Measurements from ENCODE around the gene PEDS1. TPM values are rescaled to one million over a fixed set of nuclear protein-coding genes. Genes with fewer than 3 reads are reported as not detected.

The PEDS1 gene
- total RNA-seq, 6 donors from 2014 or later: 30.4 to 59.3 (median 34.2) TPM

DNA sequence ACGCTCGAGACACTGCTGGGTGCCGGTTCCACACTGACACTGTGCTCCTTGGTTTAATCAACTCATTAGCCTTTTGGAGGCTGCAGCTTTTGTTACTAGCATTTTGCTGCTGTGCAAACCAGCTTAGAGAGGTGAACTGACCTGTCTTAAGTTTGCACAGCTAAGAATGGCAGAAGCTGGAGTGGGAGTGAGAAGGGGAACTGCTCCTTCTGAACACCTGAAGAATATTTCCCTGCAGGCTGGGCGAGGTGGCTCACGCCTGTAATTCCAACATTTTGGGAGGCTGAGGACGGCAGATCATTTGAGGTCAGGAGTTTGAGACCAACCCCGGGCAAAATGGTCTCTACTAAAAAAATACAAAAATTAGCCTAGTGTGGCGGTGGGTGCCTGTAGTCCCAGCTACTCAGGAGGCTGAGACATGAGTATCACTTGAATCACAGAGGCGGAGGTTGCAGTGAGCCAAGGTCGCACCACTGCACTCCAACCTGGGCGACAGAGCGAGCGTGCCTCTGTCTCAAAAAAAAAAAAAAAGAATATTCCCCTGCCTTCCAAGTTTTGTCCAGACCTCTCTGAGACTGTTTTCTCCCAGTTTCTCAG is 42.1 kb upstream of the PEDS1 start:
- Histone ChIP-seq H3K27ac (peak overlapping the region in 3 of 4 donors; percentile 98 to 100 (median 99)), H3K4me1 (peaks cover 20 to 28% (median 23%) of the 10 kb centered on the region in 4 donors), H3K9me3 (no peaks in the 10 kb centered on the region), H3K27me3 (no peaks in the 10 kb centered on the region), H3K4me3 (peak overlapping the region in 1 of 4 donors; percentile 94), H3K36me3 (peaks cover 0 to 48% (median 14%) of the 10 kb centered on the region in 4 donors)
- DNase-seq: no peak
- ATAC-seq (ENCODE audit: low FRiP score in 2 of 2): no peak
- WGBS, 2 donors: 80 to 82% methylated on average over 13 of the region's 13 CpGs
- TF ChIP-seq POLR2A (IDR thresholded peaks at IDR 0.05) (no peak), POLR2AphosphoS5 (IDR thresholded peaks at IDR 0.05) (no peak), EP300 (IDR thresholded peaks at IDR 0.05) (no peak)
- TF ChIP-seq, protein P1, sequence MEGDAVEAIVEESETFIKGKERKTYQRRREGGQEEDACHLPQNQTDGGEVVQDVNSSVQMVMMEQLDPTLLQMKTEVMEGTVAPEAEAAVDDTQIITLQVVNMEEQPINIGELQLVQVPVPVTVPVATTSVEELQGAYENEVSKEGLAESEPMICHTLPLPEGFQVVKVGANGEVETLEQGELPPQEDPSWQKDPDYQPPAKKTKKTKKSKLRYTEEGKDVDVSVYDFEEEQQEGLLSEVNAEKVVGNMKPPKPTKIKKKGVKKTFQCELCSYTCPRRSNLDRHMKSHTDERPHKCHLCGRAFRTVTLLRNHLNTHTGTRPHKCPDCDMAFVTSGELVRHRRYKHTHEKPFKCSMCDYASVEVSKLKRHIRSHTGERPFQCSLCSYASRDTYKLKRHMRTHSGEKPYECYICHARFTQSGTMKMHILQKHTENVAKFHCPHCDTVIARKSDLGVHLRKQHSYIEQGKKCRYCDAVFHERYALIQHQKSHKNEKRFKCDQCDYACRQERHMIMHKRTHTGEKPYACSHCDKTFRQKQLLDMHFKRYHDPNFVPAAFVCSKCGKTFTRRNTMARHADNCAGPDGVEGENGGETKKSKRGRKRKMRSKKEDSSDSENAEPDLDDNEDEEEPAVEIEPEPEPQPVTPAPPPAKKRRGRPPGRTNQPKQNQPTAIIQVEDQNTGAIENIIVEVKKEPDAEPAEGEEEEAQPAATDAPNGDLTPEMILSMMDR (IDR thresholded peaks at IDR 0.05): no peak

DNA sequence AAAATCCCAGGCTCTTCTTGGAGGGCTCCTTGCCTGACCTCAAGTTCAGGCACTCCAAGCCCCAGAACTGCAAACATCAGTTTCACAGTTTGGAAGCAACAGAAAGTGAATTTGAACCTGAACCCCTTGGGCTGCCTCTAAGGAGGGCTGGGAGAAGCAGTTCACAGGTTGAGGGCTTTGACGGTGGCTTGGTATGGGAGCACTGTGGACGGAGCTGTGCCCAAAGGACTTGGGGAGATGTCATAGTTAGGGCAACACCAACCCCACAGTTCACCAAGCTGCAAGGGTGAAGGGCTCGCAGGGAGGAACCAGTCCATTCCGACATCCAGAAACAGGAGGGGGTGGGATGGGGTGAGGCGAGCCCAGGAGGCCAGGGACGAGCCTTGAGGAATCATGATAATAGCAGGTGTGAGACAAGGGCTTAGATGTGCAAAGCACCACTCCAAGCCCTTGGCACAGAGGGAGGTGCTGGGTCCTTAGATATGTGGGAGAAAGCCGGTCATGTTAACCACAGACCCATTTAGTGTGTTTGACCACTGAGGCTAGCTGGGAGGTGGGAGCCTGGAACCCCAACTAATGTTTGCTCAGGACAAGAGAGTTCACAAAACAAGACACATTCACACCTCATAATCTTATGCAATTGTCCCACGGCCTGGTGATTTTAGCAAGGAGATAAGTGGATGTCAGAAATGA is 41.5 kb upstream of the PEDS1 start:
- Histone ChIP-seq H3K36me3 (peaks cover 0 to 48% (median 14%) of the 10 kb centered on the region in 4 donors), H3K27me3 (no peaks in the 10 kb centered on the region), H3K4me3 (peak overlapping the region in 3 of 4 donors; percentile 71 to 94 (median 80)), H3K9me3 (no peaks in the 10 kb centered on the region), H3K4me1 (peaks cover 22 to 31% (median 26%) of the 10 kb centered on the region in 4 donors), H3K27ac (peak overlapping the region; percentile 98 to 100 (median 100))
- ATAC-seq (ENCODE audit: low FRiP score in 2 of 2) (no peak), DNase-seq (peak in 1 of 2 donors; percentile 43)
- TF ChIP-seq, protein P1 (IDR thresholded peaks at IDR 0.05): no peak
- TF ChIP-seq POLR2AphosphoS5 (IDR thresholded peaks at IDR 0.05) (peak in 1 of 2 donors; percentile 63), POLR2A (IDR thresholded peaks at IDR 0.05) (peak in 1 of 4 donors; percentile 46), EP300 (IDR thresholded peaks at IDR 0.05) (no peak)
- WGBS, 2 donors: 69 to 73% methylated on average over 8 of the region's 8 CpGs

DNA sequence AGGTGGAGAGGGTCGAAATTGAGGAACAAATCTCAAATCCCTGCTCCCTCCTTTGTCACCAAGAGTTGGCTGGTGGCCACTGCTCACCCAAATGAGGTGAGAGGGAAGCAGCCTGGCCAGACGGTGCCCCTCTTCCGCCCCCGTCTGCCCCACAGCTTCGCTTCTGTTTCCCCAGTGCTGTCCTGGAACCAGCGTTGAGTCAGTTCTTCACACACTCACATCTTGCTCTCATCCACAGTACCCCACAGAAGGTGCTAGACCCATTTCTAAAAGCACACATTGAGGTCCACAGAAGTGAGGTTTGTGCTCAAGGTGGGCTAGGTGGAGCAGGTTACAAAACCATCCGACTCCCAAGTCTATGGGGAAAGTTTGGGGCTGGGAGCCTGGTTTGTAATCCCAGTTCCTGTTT is 40.9 kb upstream of the PEDS1 start:
- ATAC-seq (ENCODE audit: low FRiP score in 2 of 2) (no peak), DNase-seq (no peak)
- Histone ChIP-seq H3K27ac (peak overlapping the region; percentile 98 to 100 (median 100)), H3K4me3 (peak overlapping the region; percentile 60 to 94 (median 76)), H3K4me1 (peaks cover 25 to 36% (median 30%) of the 10 kb centered on the region in 4 donors), H3K36me3 (peaks cover 0 to 48% (median 14%) of the 10 kb centered on the region in 4 donors), H3K9me3 (no peaks in the 10 kb centered on the region), H3K27me3 (no peaks in the 10 kb centered on the region)
- peak; percentile 4 to 55 for TF ChIP-seq POLR2AphosphoS5 (IDR thresholded peaks at IDR 0.05)
- TF ChIP-seq, protein P1 (IDR thresholded peaks at IDR 0.05): no peak
- peak in 2 of 4 donors; percentile 6 to 14 for TF ChIP-seq POLR2A (IDR thresholded peaks at IDR 0.05)
- WGBS, 2 donors: 63 to 70% methylated on average over 7 of the region's 7 CpGs

DNA sequence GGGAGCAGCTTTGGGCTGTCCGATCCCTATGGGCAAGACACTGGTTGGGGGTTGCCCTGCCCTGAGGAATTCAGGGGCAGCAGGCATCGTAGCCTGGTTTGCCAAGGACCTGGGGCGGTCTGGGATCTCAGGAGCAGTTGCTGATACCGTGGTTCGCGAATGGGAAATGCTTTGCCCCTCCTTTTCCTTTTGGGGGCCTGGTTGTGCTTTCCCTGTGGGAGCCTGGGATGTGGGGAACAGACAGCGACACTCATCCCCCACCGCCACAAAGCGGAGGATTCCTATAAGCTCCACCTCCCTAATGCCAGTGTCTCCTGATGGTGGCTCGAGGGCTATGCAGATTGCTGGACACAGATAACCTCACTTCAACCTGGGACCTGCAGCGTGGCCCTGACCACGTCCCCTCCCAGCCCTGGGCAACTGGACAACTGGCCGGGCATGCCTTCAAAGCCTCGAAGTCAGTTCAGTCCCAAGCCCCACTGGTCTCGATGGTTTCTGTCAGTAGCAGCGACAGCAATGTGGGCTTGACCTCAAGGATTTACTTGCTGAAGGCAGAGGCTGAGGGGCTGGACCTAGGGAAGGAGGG is 40.4 kb upstream of the PEDS1 start:
- DNase-seq: peak in 1 of 2 donors; percentile 46
- H3K4me3 ChIP-seq: peak overlapping the region; percentile 60 to 94 (median 76)
- no peak for ATAC-seq (ENCODE audit: low FRiP score in 2 of 2)
- 42 to 58% methylated on average over 9 to 16 of the region's 16 CpGs for WGBS, 2 donors
- no peaks in the 10 kb centered on the region for H3K9me3 ChIP-seq
- H3K27me3 ChIP-seq: no peaks in the 10 kb centered on the region
- H3K36me3 ChIP-seq: peaks cover 0 to 48% (median 14%) of the 10 kb centered on the region in 4 donors
- TF ChIP-seq POLR2A (IDR thresholded peaks at IDR 0.05) (peak in 1 of 4 donors; percentile 55), POLR2AphosphoS5 (IDR thresholded peaks at IDR 0.05) (peak; percentile 12 to 28)
- TF ChIP-seq, protein P1 (IDR thresholded peaks at IDR 0.05): no peak
- peaks cover 25 to 38% (median 31%) of the 10 kb centered on the region in 4 donors for H3K4me1 ChIP-seq
- peak overlapping the region; percentile 98 to 100 (median 100) for H3K27ac ChIP-seq

All from upper lobe of left lung (tissue), 6 donors.